ENCODE measurements around the gene ORM2.

- TF ChIP-seq, protein P1, sequence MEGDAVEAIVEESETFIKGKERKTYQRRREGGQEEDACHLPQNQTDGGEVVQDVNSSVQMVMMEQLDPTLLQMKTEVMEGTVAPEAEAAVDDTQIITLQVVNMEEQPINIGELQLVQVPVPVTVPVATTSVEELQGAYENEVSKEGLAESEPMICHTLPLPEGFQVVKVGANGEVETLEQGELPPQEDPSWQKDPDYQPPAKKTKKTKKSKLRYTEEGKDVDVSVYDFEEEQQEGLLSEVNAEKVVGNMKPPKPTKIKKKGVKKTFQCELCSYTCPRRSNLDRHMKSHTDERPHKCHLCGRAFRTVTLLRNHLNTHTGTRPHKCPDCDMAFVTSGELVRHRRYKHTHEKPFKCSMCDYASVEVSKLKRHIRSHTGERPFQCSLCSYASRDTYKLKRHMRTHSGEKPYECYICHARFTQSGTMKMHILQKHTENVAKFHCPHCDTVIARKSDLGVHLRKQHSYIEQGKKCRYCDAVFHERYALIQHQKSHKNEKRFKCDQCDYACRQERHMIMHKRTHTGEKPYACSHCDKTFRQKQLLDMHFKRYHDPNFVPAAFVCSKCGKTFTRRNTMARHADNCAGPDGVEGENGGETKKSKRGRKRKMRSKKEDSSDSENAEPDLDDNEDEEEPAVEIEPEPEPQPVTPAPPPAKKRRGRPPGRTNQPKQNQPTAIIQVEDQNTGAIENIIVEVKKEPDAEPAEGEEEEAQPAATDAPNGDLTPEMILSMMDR (conservative IDR thresholded peaks at IDR 0.05; ENCODE audit: low read length), result no peak
- TF ChIP-seq EZH2phosphoT487 (IDR thresholded peaks at IDR 0.05; ENCODE audit: borderline replicate concordance), result no peak
These were observed 13.2 kb downstream of the ORM2 start for GRCh38 chr9:114342755-114343440.

Data from Loucy (cell line).